Trophoblast cell (in vitro differentiated cells and primary cell): ENCODE measurements around the gene SDCBP2.
"Not testable (repeated sequence)": the region's sequence is repeated elsewhere in the genome, so short reads cannot be mapped to it uniquely, and the experiment has no call there.

Experiments used
- DNase-seq, 2 donors: peaks; one replicate each; pipeline ENCODE4 v3.0.0-alpha.2; 2016
- H2AFZ ChIP-seq: 2 replicates; pipeline ENCODE4 v1.6.1; 2013; ENCODE audit warnings: low read length, moderate library complexity, mild to moderate bottlenecking; ENCODE audit not compliant: insufficient read depth, poor library complexity
- H2AK5ac ChIP-seq: 2 replicates; pipeline ENCODE4 v1.6.1; 2013; ENCODE audit warnings: mild to moderate bottlenecking, low read length
- H2BK120ac ChIP-seq: 2 replicates; pipeline ENCODE4 v1.6.1; 2013; ENCODE audit warnings: low read length, mild to moderate bottlenecking, moderate library complexity; ENCODE audit not compliant: insufficient read depth, poor library complexity
- H2BK12ac ChIP-seq: 2 replicates; pipeline ENCODE4 v1.6.1; 2013; ENCODE audit warnings: mild to moderate bottlenecking, low read length, moderate library complexity
- H2BK5ac ChIP-seq: 2 replicates; pipeline ENCODE4 v1.6.1; 2013; ENCODE audit warnings: low read length, low read depth, moderate library complexity, mild to moderate bottlenecking; ENCODE audit not compliant: poor library complexity
- H3K14ac ChIP-seq: 2 replicates; pipeline ENCODE4 v1.6.1; 2013; ENCODE audit warnings: mild to moderate bottlenecking, low read length
- H3K18ac ChIP-seq: 2 replicates; pipeline ENCODE4 v1.6.1; 2013; ENCODE audit warnings: mild to moderate bottlenecking, low read length
- H3K23ac ChIP-seq: 2 replicates; pipeline ENCODE4 v1.6.1; 2013; ENCODE audit warnings: low read length
- H3K27ac ChIP-seq: 2 replicates; pipeline ENCODE4 v1.5.1; 2013; ENCODE audit warnings: low read depth, mild to moderate bottlenecking, inconsistent platforms, low read length, moderate library complexity
- H3K27me3 ChIP-seq: 2 replicates; pipeline ENCODE4 v1.6.1; 2013; ENCODE audit warnings: inconsistent platforms, mild to moderate bottlenecking, low read length, moderate library complexity; ENCODE audit not compliant: insufficient read depth
- H3K36me3 ChIP-seq, 2 experiments: 1 replicate in 1 of 2; 2 replicates in 1 of 2; pipeline ENCODE4 v1.6.1; 2013; ENCODE audit warnings: low read length in 2 of 2, mild to moderate bottlenecking in 2 of 2, moderate library complexity in 1 of 2; ENCODE audit not compliant: insufficient read depth in 2 of 2, control insufficient read depth in 1 of 2
- H3K4ac ChIP-seq: 2 replicates; pipeline ENCODE4 v1.6.1; 2013; ENCODE audit warnings: low read depth, mild to moderate bottlenecking, low read length, moderate library complexity
- H3K4me1 ChIP-seq, 2 experiments: 1 replicate in 1 of 2; 2 replicates in 1 of 2; pipeline ENCODE4 v1.6.1; 2013; ENCODE audit warnings: low read length in 2 of 2, mild to moderate bottlenecking in 2 of 2, moderate library complexity in 1 of 2; ENCODE audit not compliant: insufficient read depth in 2 of 2, control insufficient read depth in 1 of 2
- H3K4me2 ChIP-seq: 2 replicates; pipeline ENCODE4 v1.6.1; 2013; ENCODE audit warnings: inconsistent platforms, mild to moderate bottlenecking, low read length, moderate library complexity
- H3K4me3 ChIP-seq: 2 replicates; pipeline ENCODE4 v1.5.1; 2013; ENCODE audit warnings: mild to moderate bottlenecking, low read depth, low read length, inconsistent platforms
- H3K79me1 ChIP-seq: one replicate; pipeline ENCODE4 v1.6.1; 2013; ENCODE audit warnings: low read length
- H3K79me2 ChIP-seq: 2 replicates; pipeline ENCODE4 v1.6.1; 2013; ENCODE audit warnings: low read length, mild to moderate bottlenecking; ENCODE audit not compliant: control insufficient read depth, insufficient read depth, poor library complexity
- H3K9ac ChIP-seq: 2 replicates; pipeline ENCODE4 v1.6.1; 2013; ENCODE audit warnings: mild to moderate bottlenecking, low read length
- H3K9me3 ChIP-seq: 2 replicates; pipeline ENCODE4 v1.6.1; 2013; ENCODE audit warnings: low read depth, mild to moderate bottlenecking, control low read depth, inconsistent platforms, low read length; ENCODE audit not compliant: insufficient read depth
- H4K12ac ChIP-seq: 2 replicates; pipeline ENCODE4 v1.6.1; 2013; ENCODE audit warnings: low read depth, mild to moderate bottlenecking, low read length, moderate library complexity
- H4K8ac ChIP-seq: 2 replicates; pipeline ENCODE4 v1.6.1; 2013; ENCODE audit warnings: low read depth, mild to moderate bottlenecking, low read length, moderate library complexity
- H4K91ac ChIP-seq: one replicate; pipeline ENCODE4 v1.6.1; 2013; ENCODE audit warnings: low read depth, mild to moderate bottlenecking, low read length, moderate library complexity
- WGBS: extraction: QIAGEN DNeasy Blood & Tissue Kit; methylation state at CpG from one replicate; pipeline ENCODE4 v1.1.7; 2013; ENCODE audit warnings: missing lambda C conversion rate; ENCODE audit not compliant: insufficient read length, insufficient coverage; ENCODE audit errors: extremely low coverage; 5-methylcytosine and 5-hydroxymethylcytosine counted together

SDCBP2 gene

DNA sequence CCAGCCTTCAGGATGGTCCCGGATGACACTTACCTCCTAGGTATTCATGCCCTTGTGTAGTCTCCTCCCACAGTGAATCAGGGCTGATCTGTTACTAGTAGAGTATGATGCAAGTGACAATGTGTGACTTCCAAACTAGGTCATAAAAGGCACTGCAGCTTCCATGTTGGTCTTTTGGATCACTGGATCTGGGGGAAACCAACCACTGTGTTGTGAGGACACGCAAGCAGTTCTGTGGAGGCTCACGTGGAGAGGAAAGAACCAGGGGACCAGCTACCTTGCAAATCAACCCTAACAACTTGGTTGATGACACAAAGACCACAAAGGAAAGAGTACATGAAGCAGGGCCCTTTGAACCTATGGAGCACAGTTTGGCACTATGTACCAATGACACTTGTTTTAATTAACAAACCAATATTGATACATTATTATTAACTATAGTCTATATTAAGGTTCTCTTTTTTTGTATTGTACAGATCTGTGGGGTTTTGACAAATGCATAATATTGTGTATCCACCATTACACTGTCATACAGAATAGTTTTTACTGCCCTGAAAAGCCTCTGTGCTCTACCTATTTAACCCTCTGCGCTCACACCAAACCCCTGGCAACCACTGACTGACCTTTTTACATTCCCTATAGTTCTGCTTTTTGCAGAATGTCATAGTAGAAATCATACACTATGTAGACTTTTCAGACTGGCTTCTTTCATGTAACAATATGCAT, 16.3 kb upstream of the SDCBP2 start:
- Histone ChIP-seq H3K27me3 (no peaks in the 10 kb centered on the region), H2BK120ac (no peak overlapping the region), H3K79me2 (no peaks in the 10 kb centered on the region), H3K36me3 (no peaks in the 10 kb centered on the region), H2AFZ (no peak overlapping the region), H4K91ac (no peak overlapping the region), H3K4ac (no peak overlapping the region), H3K79me1 (no peaks in the 10 kb centered on the region), H2AK5ac (no peak overlapping the region), H2BK5ac (no peak overlapping the region), H3K14ac (no peak overlapping the region), H4K8ac (no peak overlapping the region), H3K4me1 (peaks cover 0 to 5% of the 10 kb centered on the region in 2 experiments), H3K23ac (no peak overlapping the region), H3K4me3 (no peak overlapping the region), H2BK12ac (no peak overlapping the region), H3K18ac (no peak overlapping the region), H4K12ac (no peak overlapping the region), H3K4me2 (no peak overlapping the region), H3K9me3 (no peaks in the 10 kb centered on the region), H3K9ac (no peak overlapping the region), H3K27ac (no peak overlapping the region)
- no peak for DNase-seq
- no CpG with 5 or more reads among the region's 4 CpGs for WGBS

DNA sequence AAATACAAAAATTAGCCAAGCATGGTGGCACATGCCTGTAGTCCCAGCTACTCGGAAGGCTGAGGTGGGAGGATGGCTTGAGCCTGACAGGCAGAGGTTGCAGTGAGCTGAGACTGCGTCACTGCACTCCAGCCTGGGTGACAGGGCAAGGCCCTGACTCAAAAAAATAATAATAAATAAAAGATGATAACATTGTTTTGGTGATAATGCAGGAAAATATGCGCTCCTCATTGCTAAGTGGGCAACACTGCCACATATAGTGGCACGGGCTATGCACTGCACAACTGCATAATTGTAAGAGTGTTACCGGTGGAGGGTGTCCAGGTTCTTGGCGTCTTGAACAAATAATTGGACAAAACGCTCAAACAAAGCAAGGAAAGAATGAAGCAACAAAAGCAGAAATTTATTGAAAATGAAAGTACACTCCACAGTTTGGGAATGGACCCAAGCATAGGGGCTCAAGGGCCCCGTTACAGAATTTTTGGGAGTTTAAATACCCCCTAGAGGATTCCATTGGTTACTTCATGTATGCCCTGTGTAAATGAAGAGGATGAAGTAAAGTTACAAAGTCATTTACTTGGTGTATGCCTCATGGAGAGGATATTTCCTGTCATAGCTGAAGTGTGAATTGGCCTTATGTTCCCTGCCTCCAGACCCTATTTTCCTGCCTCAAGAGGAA, 14.6 kb upstream of the SDCBP2 start:
- not testable (repeated sequence) for H3K4ac ChIP-seq, H3K27ac ChIP-seq, H4K8ac ChIP-seq, H4K91ac ChIP-seq, H3K79me2 ChIP-seq, H3K79me1 ChIP-seq, H3K4me3 ChIP-seq, H2BK12ac ChIP-seq, H3K23ac ChIP-seq, DNase-seq, H3K9me3 ChIP-seq, H2BK5ac ChIP-seq, H4K12ac ChIP-seq, H2AFZ ChIP-seq, H3K4me2 ChIP-seq, H3K36me3 ChIP-seq, H3K14ac ChIP-seq, H3K27me3 ChIP-seq, H2AK5ac ChIP-seq, H3K9ac ChIP-seq, H2BK120ac ChIP-seq, H3K18ac ChIP-seq
- no CpG with 5 or more reads among the region's 8 CpGs for WGBS
- H3K4me1 ChIP-seq: peaks cover 0 to 11% of the 10 kb centered on the region in 2 experiments

DNA sequence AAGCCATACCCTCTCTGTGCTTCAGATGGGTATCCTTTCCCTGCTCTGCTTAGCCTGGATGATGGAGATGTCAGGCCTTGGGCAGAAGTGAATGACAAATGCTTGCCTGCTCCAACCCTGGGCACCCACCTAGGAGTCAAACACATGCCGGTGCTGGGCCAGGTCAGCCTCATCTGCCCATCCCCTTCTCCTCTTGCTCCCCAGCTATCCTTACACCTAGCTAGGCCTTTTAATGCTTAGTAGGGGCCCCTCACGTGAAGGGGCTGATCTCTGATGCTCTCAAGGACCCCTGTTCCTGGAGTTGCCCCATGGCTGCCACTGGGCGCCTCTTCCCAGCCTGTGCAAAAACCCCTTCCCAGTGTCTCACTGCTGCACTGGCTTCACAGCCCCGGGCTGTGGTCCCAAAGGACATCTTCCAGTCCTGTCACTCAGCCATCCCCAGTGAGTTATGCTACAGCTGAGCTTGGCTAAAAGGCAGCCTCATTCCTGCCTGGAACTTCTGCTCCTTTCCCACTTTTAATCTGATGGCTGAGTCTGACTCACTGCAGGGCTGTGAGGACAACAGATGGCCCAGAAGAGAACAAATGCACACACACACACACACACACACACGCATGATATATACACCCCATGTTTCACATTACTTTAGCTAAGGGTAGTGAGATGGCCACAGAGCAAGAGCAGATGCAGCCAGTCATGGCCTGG, 12.8 kb upstream of the SDCBP2 start:
- no peak overlapping the region for H2AK5ac ChIP-seq
- no peak overlapping the region for H3K4me3 ChIP-seq
- H3K9ac ChIP-seq: no peak overlapping the region
- H4K8ac ChIP-seq: no peak overlapping the region
- H2BK120ac ChIP-seq: no peak overlapping the region
- H2BK12ac ChIP-seq: no peak overlapping the region
- H3K14ac ChIP-seq: no peak overlapping the region
- H3K4me1 ChIP-seq: peaks cover 0 to 11% of the 10 kb centered on the region in 2 experiments
- H2AFZ ChIP-seq: no peak overlapping the region
- no peak overlapping the region for H4K91ac ChIP-seq
- no peaks in the 10 kb centered on the region for H3K9me3 ChIP-seq
- no peak overlapping the region for H3K27ac ChIP-seq
- DNase-seq: peak; percentile 34 to 48
- H3K27me3 ChIP-seq: no peaks in the 10 kb centered on the region
- H3K18ac ChIP-seq: no peak overlapping the region
- no peaks in the 10 kb centered on the region for H3K36me3 ChIP-seq
- no peak overlapping the region for H2BK5ac ChIP-seq
- no peaks in the 10 kb centered on the region for H3K79me2 ChIP-seq
- H3K79me1 ChIP-seq: no peaks in the 10 kb centered on the region
- no peak overlapping the region for H3K23ac ChIP-seq
- no peak overlapping the region for H4K12ac ChIP-seq
- no peak overlapping the region for H3K4me2 ChIP-seq
- WGBS: no CpG with 5 or more reads among the region's 5 CpGs
- no peak overlapping the region for H3K4ac ChIP-seq

DNA sequence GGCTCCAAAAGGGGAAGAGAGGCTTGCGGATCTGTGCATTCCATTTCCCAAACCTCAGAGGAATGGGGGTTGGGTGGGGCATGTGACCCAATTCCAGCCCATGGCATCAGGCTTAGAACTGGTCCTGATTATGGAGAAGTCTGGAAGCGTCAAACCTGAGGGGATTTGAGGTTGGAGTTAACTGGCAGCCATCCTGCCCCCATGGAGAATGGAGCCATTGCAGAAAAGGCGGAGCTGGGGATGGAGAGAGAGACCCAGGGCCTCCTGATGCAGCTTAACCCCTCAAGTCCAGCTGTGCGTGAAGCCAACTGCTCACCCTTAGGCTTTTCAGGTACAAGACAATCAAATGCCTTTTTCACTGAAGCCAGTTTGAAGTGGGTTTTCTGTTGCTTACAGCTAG, 9.9 kb upstream of the SDCBP2 start:
- Histone ChIP-seq H3K36me3 (no peaks in the 10 kb centered on the region), H3K9me3 (no peaks in the 10 kb centered on the region), H3K4ac (no peak overlapping the region), H3K23ac (no peak overlapping the region), H2AK5ac (no peak overlapping the region), H4K8ac (no peak overlapping the region), H3K4me3 (no peak overlapping the region), H4K91ac (no peak overlapping the region), H2BK5ac (no peak overlapping the region), H4K12ac (no peak overlapping the region), H3K27me3 (no peaks in the 10 kb centered on the region), H3K79me1 (no peaks in the 10 kb centered on the region), H3K18ac (no peak overlapping the region), H2BK12ac (no peak overlapping the region), H3K9ac (no peak overlapping the region), H2BK120ac (no peak overlapping the region), H3K27ac (no peak overlapping the region), H3K4me1 (peaks cover 2 to 18% of the 10 kb centered on the region in 2 experiments), H2AFZ (no peak overlapping the region), H3K79me2 (no peaks in the 10 kb centered on the region), H3K4me2 (no peak overlapping the region), H3K14ac (no peak overlapping the region)
- DNase-seq: no peak
- WGBS: no CpG with 5 or more reads among the region's 4 CpGs
